D721Med (cell line): ENCODE data around the gene PCDHGA12.
"Not testable (repeated sequence)": the region's sequence is repeated elsewhere in the genome, so short reads cannot be mapped to it uniquely, and the experiment has no call there.

Experiments used
- DNase-seq: peaks from one replicate; pipeline ENCODE4 v3.0.0; 2011; ENCODE audit warnings: low spot score; ENCODE audit not compliant: insufficient read length
- FAIRE-seq: peaks from 2 replicates; lab custom pipeline; 2011; peaks lifted over from hg19 to GRCh38; lab: Jason Lieb, UNC
- CTCF ChIP-seq: IDR thresholded peaks from 2 replicates; pipeline ENCODE4 v1.5.1; 2012; ENCODE audit warnings: mild to moderate bottlenecking, control low read depth; ENCODE audit not compliant: insufficient read depth; ENCODE audit errors: missing control alignments

The PCDHGA12 gene

DNA sequence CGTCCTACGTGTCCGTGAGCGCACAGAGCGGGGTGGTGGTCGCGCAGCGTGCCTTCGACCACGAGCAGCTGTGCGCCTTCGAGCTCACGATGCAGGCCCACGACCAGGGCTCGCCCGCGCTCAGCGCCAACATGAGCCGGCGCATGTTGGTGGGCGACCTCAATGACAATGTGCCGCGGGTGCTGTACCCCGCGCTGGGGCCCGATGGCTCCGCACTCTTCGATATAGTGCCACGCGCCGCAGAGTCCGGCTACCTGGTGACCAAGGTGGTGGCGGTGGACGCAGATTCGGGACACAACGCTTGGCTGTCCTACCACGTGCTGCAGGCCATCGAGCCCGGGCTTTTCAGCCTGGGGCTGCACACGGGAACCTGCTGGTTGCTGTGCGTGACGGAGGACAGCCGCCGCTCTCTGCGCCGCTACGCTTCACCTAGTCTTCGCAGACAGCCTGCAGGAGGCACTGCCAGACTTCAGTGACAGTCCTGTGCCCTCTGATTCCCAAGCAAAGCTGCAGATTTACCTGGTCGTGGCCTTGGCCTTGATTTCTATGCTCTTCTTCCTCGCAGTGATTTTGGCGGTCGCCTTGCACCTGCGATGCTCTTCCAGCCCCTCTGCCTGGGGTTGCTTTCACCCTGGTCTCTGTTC, 2.4 kb upstream of the PCDHGA12 start:
- TF ChIP-seq CTCF = no peak
- no peak for FAIRE-seq
- no peak for DNase-seq

DNA sequence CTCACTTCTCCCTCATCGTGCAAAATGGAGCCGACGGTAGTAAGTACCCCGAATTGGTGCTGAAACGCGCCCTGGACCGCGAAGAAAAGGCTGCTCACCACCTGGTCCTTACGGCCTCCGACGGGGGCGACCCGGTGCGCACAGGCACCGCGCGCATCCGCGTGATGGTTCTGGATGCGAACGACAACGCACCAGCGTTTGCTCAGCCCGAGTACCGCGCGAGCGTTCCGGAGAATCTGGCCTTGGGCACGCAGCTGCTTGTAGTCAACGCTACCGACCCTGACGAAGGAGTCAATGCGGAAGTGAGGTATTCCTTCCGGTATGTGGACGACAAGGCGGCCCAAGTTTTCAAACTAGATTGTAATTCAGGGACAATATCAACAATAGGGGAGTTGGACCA, 979 bp downstream of the PCDHGA12 start:
- FAIRE-seq (no peak), DNase-seq (no peak)
- TF ChIP-seq CTCF = no peak

DNA sequence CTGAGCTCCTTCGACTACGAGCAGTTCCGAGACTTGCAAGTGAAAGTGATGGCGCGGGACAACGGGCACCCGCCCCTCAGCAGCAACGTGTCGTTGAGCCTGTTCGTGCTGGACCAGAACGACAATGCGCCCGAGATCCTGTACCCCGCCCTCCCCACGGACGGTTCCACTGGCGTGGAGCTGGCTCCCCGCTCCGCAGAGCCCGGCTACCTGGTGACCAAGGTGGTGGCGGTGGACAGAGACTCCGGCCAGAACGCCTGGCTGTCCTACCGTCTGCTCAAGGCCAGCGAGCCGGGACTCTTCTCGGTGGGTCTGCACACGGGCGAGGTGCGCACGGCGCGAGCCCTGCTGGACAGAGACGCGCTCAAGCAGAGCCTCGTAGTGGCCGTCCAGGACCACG, 2.0 kb downstream of the PCDHGA12 start:
- not testable (repeated sequence) for DNase-seq, FAIRE-seq

GRCh38 chr5:141432726-141433125, 2.4 kb downstream of the PCDHGA12 start:
- not testable (repeated sequence) for DNase-seq, FAIRE-seq

GRCh38 chr5:141434006-141434405, 3.7 kb downstream of the PCDHGA12 start:
- DNase-seq (no peak), FAIRE-seq (no peak)
- no peak for TF ChIP-seq CTCF

- DNase-seq (no peak), FAIRE-seq (no peak)
- TF ChIP-seq CTCF = no peak
Measured at GRCh38 chr5:141437221-141437620, 6.9 kb downstream of the PCDHGA12 start.

DNA sequence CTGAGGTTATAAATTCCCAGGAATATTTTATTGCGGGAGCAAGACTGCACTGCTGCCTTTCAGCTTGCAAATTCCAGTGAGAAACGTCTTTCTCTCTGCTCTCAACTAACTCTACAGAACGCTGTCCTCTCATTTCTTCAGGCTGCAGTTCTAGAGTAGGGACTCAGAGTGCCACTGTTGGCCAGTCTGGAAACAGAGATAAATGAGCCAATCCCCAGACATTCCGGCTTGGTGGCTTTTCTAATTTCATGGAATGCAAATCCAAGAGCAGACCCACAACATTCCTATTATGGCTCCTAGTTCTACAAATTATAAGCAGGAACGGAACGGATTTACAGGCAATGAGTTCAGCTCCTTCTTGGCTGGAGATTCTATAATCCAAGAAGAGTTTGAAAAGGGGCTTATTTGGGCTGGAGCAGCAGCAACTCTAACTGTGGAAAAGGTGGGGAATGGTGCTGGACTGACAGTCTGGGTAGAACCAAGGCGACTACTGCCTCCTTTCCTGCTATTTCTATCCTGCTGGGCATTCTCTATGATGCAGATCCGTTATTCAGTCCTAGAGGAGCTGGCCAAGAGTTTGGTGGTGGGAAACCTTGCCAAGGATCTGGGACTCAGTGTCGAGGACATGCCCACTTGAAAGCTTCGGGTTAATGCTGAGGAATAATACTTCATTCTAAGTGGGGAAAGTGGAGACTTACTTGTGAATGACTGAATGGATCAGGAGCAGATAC, 9.3 kb downstream of the PCDHGA12 start:
- TF ChIP-seq CTCF = no peak
- FAIRE-seq (no peak), DNase-seq (no peak)

DNA sequence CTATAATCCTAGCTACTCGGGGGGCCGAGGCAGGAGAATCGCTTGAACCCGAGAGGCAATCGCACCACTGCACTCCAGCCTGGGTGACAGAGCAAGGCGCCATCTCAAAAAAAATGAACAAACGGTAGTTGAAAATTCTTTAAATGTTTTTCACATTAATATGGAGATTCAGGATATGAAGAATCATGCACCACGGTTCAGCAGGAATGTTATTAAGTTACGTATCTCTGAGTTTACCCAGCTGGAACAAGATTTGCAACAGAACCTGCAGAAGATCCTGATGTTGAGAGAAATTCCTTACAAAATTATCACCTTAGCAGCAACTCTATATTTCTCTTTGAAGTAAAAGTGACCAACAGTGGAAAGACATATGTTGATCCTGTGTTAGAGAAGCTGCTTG, 10.0 kb downstream of the PCDHGA12 start:
- no peak for TF ChIP-seq CTCF
- DNase-seq (no peak), FAIRE-seq (no peak)
